ENCODE measurements around the gene BIN1.

Gene BIN1

GRCh38 chr2:127076290-127076689 lies 30.7 kb downstream of the BIN1 start:
- Histone ChIP-seq H3K27me3 (ENCODE audit: control insufficient read depth, insufficient read depth, low read length) (no peaks in the 10 kb centered on the region), H3K4me1 (ENCODE audit: control insufficient read depth, insufficient read depth, low read length) (no peaks in the 10 kb centered on the region), H3K9me3 (ENCODE audit: control insufficient read depth, insufficient read depth, low read length) (no peaks in the 10 kb centered on the region), H3K9ac (ENCODE audit: low read depth, low read length) (no peak overlapping the region), H3K36me3 (ENCODE audit: control insufficient read depth, insufficient read depth, low read length) (no peaks in the 10 kb centered on the region), H3K4me3 (ENCODE audit: low read depth, low read length) (no peak overlapping the region)

- Histone ChIP-seq H3K36me3 (ENCODE audit: control insufficient read depth, insufficient read depth, low read length) (no peaks in the 10 kb centered on the region), H3K4me3 (ENCODE audit: low read depth, low read length) (no peak overlapping the region), H3K4me1 (ENCODE audit: control insufficient read depth, insufficient read depth, low read length) (no peaks in the 10 kb centered on the region)
These were observed 31.1 kb downstream of the BIN1 start for GRCh38 chr2:127075821-127076220.

GRCh38 chr2:127074936-127075335 lies 32.0 kb downstream of the BIN1 start:
- Histone ChIP-seq H3K9ac (ENCODE audit: low read depth, low read length) (no peak overlapping the region), H3K36me3 (ENCODE audit: control insufficient read depth, insufficient read depth, low read length) (no peaks in the 10 kb centered on the region), H3K4me1 (ENCODE audit: control insufficient read depth, insufficient read depth, low read length) (no peaks in the 10 kb centered on the region), H3K9me3 (ENCODE audit: control insufficient read depth, insufficient read depth, low read length) (no peaks in the 10 kb centered on the region), H3K27me3 (ENCODE audit: control insufficient read depth, insufficient read depth, low read length) (no peaks in the 10 kb centered on the region), H3K4me3 (ENCODE audit: low read depth, low read length) (no peak overlapping the region)

More at GRCh38 chr2:127075821-127076220, 31.1 kb downstream of the BIN1 start:
- no peaks in the 10 kb centered on the region for H3K27me3 ChIP-seq (ENCODE audit: control insufficient read depth, insufficient read depth, low read length)
- H3K9me3 ChIP-seq (ENCODE audit: control insufficient read depth, insufficient read depth, low read length), result no peaks in the 10 kb centered on the region
- no peak overlapping the region for H3K9ac ChIP-seq (ENCODE audit: low read depth, low read length)

GRCh38 chr2:127074358-127074757 lies 32.6 kb downstream of the BIN1 start:
- no peaks in the 10 kb centered on the region for H3K9me3 ChIP-seq (ENCODE audit: control insufficient read depth, insufficient read depth, low read length)
- no peaks in the 10 kb centered on the region for H3K36me3 ChIP-seq (ENCODE audit: control insufficient read depth, insufficient read depth, low read length)
- no peak overlapping the region for H3K4me3 ChIP-seq (ENCODE audit: low read depth, low read length)
- no peaks in the 10 kb centered on the region for H3K27me3 ChIP-seq (ENCODE audit: control insufficient read depth, insufficient read depth, low read length)
- H3K4me1 ChIP-seq (ENCODE audit: control insufficient read depth, insufficient read depth, low read length), result no peaks in the 10 kb centered on the region
- no peak overlapping the region for H3K9ac ChIP-seq (ENCODE audit: low read depth, low read length)

- Histone ChIP-seq H3K9ac (ENCODE audit: low read depth, low read length) (no peak overlapping the region), H3K27me3 (ENCODE audit: control insufficient read depth, insufficient read depth, low read length) (no peaks in the 10 kb centered on the region), H3K4me3 (ENCODE audit: low read depth, low read length) (no peak overlapping the region), H3K4me1 (ENCODE audit: control insufficient read depth, insufficient read depth, low read length) (no peaks in the 10 kb centered on the region), H3K36me3 (ENCODE audit: control insufficient read depth, insufficient read depth, low read length) (no peaks in the 10 kb centered on the region), H3K9me3 (ENCODE audit: control insufficient read depth, insufficient read depth, low read length) (no peaks in the 10 kb centered on the region)
These were observed 34.0 kb downstream of the BIN1 start for GRCh38 chr2:127072970-127073369.

- H3K9ac ChIP-seq (ENCODE audit: low read depth, low read length), result no peak overlapping the region
- no peaks in the 10 kb centered on the region for H3K36me3 ChIP-seq (ENCODE audit: control insufficient read depth, insufficient read depth, low read length)
- H3K4me1 ChIP-seq (ENCODE audit: control insufficient read depth, insufficient read depth, low read length), result no peaks in the 10 kb centered on the region
- H3K9me3 ChIP-seq (ENCODE audit: control insufficient read depth, insufficient read depth, low read length), result no peaks in the 10 kb centered on the region
- H3K27me3 ChIP-seq (ENCODE audit: control insufficient read depth, insufficient read depth, low read length), result peaks cover under 1% of the 10 kb centered on the region
- H3K4me3 ChIP-seq (ENCODE audit: low read depth, low read length), result no peak overlapping the region
These were observed 34.6 kb downstream of the BIN1 start for GRCh38 chr2:127072396-127072795.

GRCh38 chr2:127071901-127072328 lies 35.0 kb downstream of the BIN1 start:
- Histone ChIP-seq H3K36me3 (ENCODE audit: control insufficient read depth, insufficient read depth, low read length) (no peaks in the 10 kb centered on the region), H3K27me3 (ENCODE audit: control insufficient read depth, insufficient read depth, low read length) (peaks cover 2% of the 10 kb centered on the region), H3K4me1 (ENCODE audit: control insufficient read depth, insufficient read depth, low read length) (no peaks in the 10 kb centered on the region), H3K4me3 (ENCODE audit: low read depth, low read length) (no peak overlapping the region), H3K9ac (ENCODE audit: low read depth, low read length) (no peak overlapping the region), H3K9me3 (ENCODE audit: control insufficient read depth, insufficient read depth, low read length) (no peaks in the 10 kb centered on the region)

- no peaks in the 10 kb centered on the region for H3K4me1 ChIP-seq (ENCODE audit: control insufficient read depth, insufficient read depth, low read length)
- H3K27me3 ChIP-seq (ENCODE audit: control insufficient read depth, insufficient read depth, low read length), result peaks cover 2% of the 10 kb centered on the region
- H3K9me3 ChIP-seq (ENCODE audit: control insufficient read depth, insufficient read depth, low read length), result no peaks in the 10 kb centered on the region
- H3K36me3 ChIP-seq (ENCODE audit: control insufficient read depth, insufficient read depth, low read length), result no peaks in the 10 kb centered on the region
- no peak overlapping the region for H3K4me3 ChIP-seq (ENCODE audit: low read depth, low read length)
- no peak overlapping the region for H3K9ac ChIP-seq (ENCODE audit: low read depth, low read length)
These were observed 36.7 kb downstream of the BIN1 start for GRCh38 chr2:127070221-127070620.

GRCh38 chr2:127069536-127069935 lies 37.4 kb downstream of the BIN1 start:
- Histone ChIP-seq H3K4me1 (ENCODE audit: control insufficient read depth, insufficient read depth, low read length) (no peaks in the 10 kb centered on the region), H3K9me3 (ENCODE audit: control insufficient read depth, insufficient read depth, low read length) (no peaks in the 10 kb centered on the region), H3K9ac (ENCODE audit: low read depth, low read length) (no peak overlapping the region), H3K27me3 (ENCODE audit: control insufficient read depth, insufficient read depth, low read length) (peaks cover 2% of the 10 kb centered on the region), H3K36me3 (ENCODE audit: control insufficient read depth, insufficient read depth, low read length) (no peaks in the 10 kb centered on the region), H3K4me3 (ENCODE audit: low read depth, low read length) (no peak overlapping the region)

GRCh38 chr2:127069003-127069402 lies 38.0 kb downstream of the BIN1 start:
- Histone ChIP-seq H3K4me3 (ENCODE audit: low read depth, low read length) (no peak overlapping the region), H3K27me3 (ENCODE audit: control insufficient read depth, insufficient read depth, low read length) (peaks cover 2% of the 10 kb centered on the region), H3K4me1 (ENCODE audit: control insufficient read depth, insufficient read depth, low read length) (no peaks in the 10 kb centered on the region), H3K9ac (ENCODE audit: low read depth, low read length) (no peak overlapping the region), H3K36me3 (ENCODE audit: control insufficient read depth, insufficient read depth, low read length) (no peaks in the 10 kb centered on the region), H3K9me3 (ENCODE audit: control insufficient read depth, insufficient read depth, low read length) (no peaks in the 10 kb centered on the region)

GRCh38 chr2:127068351-127068741 lies 38.6 kb downstream of the BIN1 start:
- H3K36me3 ChIP-seq (ENCODE audit: control insufficient read depth, insufficient read depth, low read length), result no peaks in the 10 kb centered on the region
- H3K9me3 ChIP-seq (ENCODE audit: control insufficient read depth, insufficient read depth, low read length), result no peaks in the 10 kb centered on the region
- H3K9ac ChIP-seq (ENCODE audit: low read depth, low read length), result no peak overlapping the region
- no peak overlapping the region for H3K4me3 ChIP-seq (ENCODE audit: low read depth, low read length)
- no peaks in the 10 kb centered on the region for H3K4me1 ChIP-seq (ENCODE audit: control insufficient read depth, insufficient read depth, low read length)
- peaks cover 2% of the 10 kb centered on the region for H3K27me3 ChIP-seq (ENCODE audit: control insufficient read depth, insufficient read depth, low read length)

- no peak overlapping the region for H3K4me3 ChIP-seq (ENCODE audit: low read depth, low read length)
- no peak overlapping the region for H3K9ac ChIP-seq (ENCODE audit: low read depth, low read length)
- no peaks in the 10 kb centered on the region for H3K4me1 ChIP-seq (ENCODE audit: control insufficient read depth, insufficient read depth, low read length)
- H3K36me3 ChIP-seq (ENCODE audit: control insufficient read depth, insufficient read depth, low read length), result no peaks in the 10 kb centered on the region
- peaks cover 2% of the 10 kb centered on the region for H3K27me3 ChIP-seq (ENCODE audit: control insufficient read depth, insufficient read depth, low read length)
- no peaks in the 10 kb centered on the region for H3K9me3 ChIP-seq (ENCODE audit: control insufficient read depth, insufficient read depth, low read length)
These were observed 39.2 kb downstream of the BIN1 start for GRCh38 chr2:127067620-127068350.
